Measurements from ENCODE around the gene CDC45.

- TF ChIP-seq, protein P1, sequence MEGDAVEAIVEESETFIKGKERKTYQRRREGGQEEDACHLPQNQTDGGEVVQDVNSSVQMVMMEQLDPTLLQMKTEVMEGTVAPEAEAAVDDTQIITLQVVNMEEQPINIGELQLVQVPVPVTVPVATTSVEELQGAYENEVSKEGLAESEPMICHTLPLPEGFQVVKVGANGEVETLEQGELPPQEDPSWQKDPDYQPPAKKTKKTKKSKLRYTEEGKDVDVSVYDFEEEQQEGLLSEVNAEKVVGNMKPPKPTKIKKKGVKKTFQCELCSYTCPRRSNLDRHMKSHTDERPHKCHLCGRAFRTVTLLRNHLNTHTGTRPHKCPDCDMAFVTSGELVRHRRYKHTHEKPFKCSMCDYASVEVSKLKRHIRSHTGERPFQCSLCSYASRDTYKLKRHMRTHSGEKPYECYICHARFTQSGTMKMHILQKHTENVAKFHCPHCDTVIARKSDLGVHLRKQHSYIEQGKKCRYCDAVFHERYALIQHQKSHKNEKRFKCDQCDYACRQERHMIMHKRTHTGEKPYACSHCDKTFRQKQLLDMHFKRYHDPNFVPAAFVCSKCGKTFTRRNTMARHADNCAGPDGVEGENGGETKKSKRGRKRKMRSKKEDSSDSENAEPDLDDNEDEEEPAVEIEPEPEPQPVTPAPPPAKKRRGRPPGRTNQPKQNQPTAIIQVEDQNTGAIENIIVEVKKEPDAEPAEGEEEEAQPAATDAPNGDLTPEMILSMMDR (conservative IDR thresholded peaks at IDR 0.05): no peak
- TF ChIP-seq EZH2 (IDR thresholded peaks at IDR 0.05; ENCODE audit: low read depth): no peak
These were observed 90.3 kb downstream of the CDC45 start for GRCh38 chr22:19569976-19570375.
